Memory B cell (primary cell): Measurements from ENCODE around the gene IL1RAPL1.

Experiments
- ATAC-seq: fragments of 150-1000 bp; cut with Tn5 transposase; 2 replicates; pipeline ENCODE4 v1.10.0; 2021; ENCODE audit warnings: low read depth, mild to moderate bottlenecking, moderate library complexity
- DNase-seq, 2 donors: peaks; one replicate each; pipeline ENCODE4 v3.0.0; 2022; ENCODE audit warnings: low spot score in 2 of 2
- H3K27ac Mint-ChIP-seq: one replicate; pipeline ENCODE4 v1.8.0; 2022; ENCODE audit warnings: mild to moderate bottlenecking, moderate library complexity, mixed read lengths
- H3K27me3 Mint-ChIP-seq: one replicate; pipeline ENCODE4 v1.8.0; 2022; ENCODE audit warnings: mixed read lengths
- H3K36me3 Mint-ChIP-seq: one replicate; pipeline ENCODE4 v1.8.0; 2022; ENCODE audit warnings: mild to moderate bottlenecking, mixed read lengths
- H3K4me1 Mint-ChIP-seq: one replicate; pipeline ENCODE4 v1.8.0; 2022; ENCODE audit warnings: mixed read lengths
- H3K4me3 Mint-ChIP-seq: one replicate; pipeline ENCODE4 v1.8.0; 2022; ENCODE audit warnings: mild to moderate bottlenecking, moderate library complexity, mixed read lengths
- H3K9me3 Mint-ChIP-seq: one replicate; pipeline ENCODE4 v1.8.0; 2022; ENCODE audit warnings: mixed read lengths

Gene IL1RAPL1

DNA sequence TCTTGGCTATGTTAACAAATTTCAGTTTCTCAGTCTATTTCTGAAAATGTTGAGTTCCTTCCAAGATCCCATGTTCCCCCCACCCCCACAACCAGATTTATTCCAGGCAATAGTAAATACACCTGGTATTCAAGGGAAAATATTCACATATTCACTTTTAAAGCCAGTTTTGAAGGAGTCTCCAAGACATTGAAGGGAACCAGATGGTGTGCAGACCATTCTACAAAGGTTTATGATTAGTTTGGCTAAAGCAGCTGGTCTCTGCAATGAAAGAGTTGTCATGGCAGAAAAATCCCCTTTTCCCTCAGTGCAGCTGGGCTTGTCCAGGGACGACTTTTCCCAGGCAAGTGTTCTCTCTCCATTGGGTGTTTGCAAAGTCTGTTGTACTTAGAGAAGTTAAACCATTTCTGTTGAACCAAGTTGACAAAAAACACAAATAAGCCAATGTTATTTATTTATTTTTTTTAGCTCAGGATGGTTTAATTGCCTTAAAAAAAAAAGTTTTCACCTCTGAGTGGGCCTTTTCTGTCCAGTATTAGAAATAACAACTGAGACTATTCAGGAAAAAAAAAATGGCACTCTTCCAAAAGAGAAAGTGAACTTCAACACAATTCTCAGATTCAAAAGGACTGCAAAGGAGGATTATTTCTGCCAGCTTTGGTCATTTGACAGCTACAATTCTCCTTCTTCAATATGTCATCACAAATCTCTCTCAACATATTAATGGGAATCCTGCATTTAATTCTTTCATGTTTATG is 410.6 kb downstream of the IL1RAPL1 start:
- H3K36me3 Mint-ChIP-seq = no peaks in the 10 kb centered on the region
- no peak overlapping the region for H3K27ac Mint-ChIP-seq
- no peaks in the 10 kb centered on the region for H3K27me3 Mint-ChIP-seq
- ATAC-seq = no peak
- no peak overlapping the region for H3K4me3 Mint-ChIP-seq
- H3K9me3 Mint-ChIP-seq = peaks cover 6% of the 10 kb centered on the region
- no peak for DNase-seq
- no peaks in the 10 kb centered on the region for H3K4me1 Mint-ChIP-seq

DNA sequence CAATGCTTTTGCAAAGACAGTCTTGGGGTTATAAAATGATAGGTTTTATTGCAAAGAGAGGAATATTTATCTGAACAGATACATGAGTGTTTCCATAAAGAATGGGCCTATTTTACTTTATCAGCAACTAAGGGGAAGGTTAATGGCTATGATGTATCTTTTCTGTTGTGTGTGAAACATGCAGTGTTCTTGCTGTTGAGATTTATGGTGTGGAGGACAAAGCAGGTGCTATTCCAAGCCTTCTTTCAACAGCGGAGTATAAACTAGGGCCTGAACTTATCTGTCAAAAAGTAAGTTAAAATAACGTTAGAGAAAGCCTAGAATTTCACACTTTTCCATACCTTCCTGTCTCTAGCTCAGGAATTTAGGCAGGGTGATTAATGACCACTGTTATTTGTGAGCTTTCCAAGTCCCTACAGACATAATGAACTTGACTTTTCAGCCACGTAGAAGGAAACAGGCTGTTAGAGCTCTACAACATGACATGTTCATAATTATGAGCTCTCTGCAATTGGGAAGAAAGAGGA is 411.4 kb downstream of the IL1RAPL1 start:
- no peak for DNase-seq
- H3K27ac Mint-ChIP-seq = no peak overlapping the region
- no peaks in the 10 kb centered on the region for H3K36me3 Mint-ChIP-seq
- H3K4me3 Mint-ChIP-seq = no peak overlapping the region
- peaks cover 6% of the 10 kb centered on the region for H3K9me3 Mint-ChIP-seq
- H3K4me1 Mint-ChIP-seq = no peaks in the 10 kb centered on the region
- no peak for ATAC-seq
- H3K27me3 Mint-ChIP-seq = no peaks in the 10 kb centered on the region

DNA sequence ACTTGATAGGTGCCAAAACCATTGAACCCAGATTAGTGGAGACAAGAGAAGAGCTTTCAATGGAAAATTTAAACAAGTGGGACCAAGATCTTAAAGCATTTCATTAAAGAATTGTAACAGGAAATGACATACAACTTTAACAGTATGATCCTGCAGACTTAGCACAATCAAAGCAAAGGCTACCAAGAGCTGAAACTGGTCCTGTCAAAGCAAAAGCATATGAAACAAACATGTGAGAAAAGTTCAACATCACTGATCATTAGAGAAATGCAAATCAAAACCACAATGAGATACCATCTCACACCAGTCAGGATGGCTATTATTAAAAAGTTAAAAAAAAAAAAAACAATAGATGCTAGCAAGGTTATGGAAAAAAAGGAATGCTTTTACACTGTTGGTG is 425.6 kb downstream of the IL1RAPL1 start:
- Mint-ChIP-seq H3K27me3 (no peaks in the 10 kb centered on the region), H3K4me1 (no peaks in the 10 kb centered on the region)

DNA sequence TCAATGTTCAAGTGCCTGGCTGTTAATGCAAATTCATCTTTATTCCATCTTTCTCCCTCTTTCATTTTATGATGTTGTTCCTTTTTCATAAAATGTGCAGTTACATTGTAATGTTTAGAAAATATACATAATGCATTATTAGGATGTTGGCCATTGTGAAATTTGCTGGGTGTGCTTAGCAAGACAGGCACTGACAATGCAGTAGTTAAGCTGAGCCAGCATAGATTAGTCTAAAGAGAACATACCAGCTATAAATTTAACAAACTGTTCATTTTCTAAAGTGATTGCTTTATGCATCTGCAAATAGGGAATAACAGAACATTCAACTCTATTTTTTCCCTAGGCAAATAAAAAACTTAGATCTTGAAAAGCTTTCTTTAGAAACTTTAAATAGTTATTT is 436.0 kb downstream of the IL1RAPL1 start:
- Mint-ChIP-seq H3K27me3 (no peaks in the 10 kb centered on the region), H3K4me1 (no peaks in the 10 kb centered on the region), H3K36me3 (no peaks in the 10 kb centered on the region), H3K9me3 (peaks cover 5% of the 10 kb centered on the region), H3K27ac (no peak overlapping the region), H3K4me3 (no peak overlapping the region)
- DNase-seq = no peak
- ATAC-seq = no peak

More for the DNA sequence above, 425.6 kb downstream of the IL1RAPL1 start:
- DNase-seq (no peak), ATAC-seq (no peak)
- no peaks in the 10 kb centered on the region for H3K9me3 Mint-ChIP-seq
- no peak overlapping the region for H3K4me3 Mint-ChIP-seq
- H3K27ac Mint-ChIP-seq = no peak overlapping the region
- H3K36me3 Mint-ChIP-seq = no peaks in the 10 kb centered on the region

DNA sequence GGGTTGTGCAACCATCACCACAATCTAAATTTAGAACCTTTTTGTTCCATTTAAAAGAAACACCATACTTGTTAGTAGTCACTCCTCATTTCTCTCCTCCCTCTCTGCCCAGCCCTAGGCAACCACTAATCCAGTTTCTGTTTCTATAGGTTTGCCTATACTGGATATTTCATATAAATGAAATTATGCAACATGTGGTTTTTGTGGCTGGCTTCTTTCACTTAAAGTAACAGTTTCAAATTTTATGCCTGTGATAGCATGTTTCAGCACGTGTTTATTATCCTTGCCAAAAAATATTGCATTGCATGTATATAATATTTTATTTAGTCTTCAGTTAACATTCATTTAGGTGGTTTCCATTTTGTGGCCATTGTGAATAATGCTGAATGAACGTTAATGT is 437.6 kb downstream of the IL1RAPL1 start:
- DNase-seq = no peak
- H3K36me3 Mint-ChIP-seq = no peaks in the 10 kb centered on the region
- no peaks in the 10 kb centered on the region for H3K4me1 Mint-ChIP-seq
- no peak overlapping the region for H3K4me3 Mint-ChIP-seq
- no peak overlapping the region for H3K27ac Mint-ChIP-seq
- peaks cover 5% of the 10 kb centered on the region for H3K9me3 Mint-ChIP-seq
- no peak for ATAC-seq
- no peaks in the 10 kb centered on the region for H3K27me3 Mint-ChIP-seq

DNA sequence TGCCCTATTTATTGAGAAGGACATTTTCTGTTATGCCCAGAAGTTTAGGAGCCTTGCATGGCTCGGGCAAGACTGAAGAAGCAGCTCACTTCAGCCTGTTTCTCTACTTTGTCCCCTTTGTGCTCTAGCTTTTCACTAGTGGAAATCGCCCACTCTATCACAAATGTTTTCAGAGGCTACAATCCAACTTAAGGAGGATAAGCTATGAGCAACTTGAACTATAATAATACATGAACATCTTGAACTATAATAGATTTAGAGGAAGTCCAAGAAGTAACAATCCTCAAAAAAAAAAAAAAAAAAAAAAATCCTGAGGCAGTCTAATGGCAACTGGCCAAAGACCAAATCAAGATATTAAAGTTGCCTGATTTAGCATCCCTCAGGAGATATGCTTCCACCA is 452.3 kb downstream of the IL1RAPL1 start:
- ATAC-seq = no peak
- no peak for DNase-seq
- Mint-ChIP-seq H3K36me3 (no peaks in the 10 kb centered on the region), H3K27ac (no peak overlapping the region), H3K27me3 (no peaks in the 10 kb centered on the region), H3K4me1 (no peaks in the 10 kb centered on the region), H3K9me3 (no peaks in the 10 kb centered on the region), H3K4me3 (no peak overlapping the region)

DNA sequence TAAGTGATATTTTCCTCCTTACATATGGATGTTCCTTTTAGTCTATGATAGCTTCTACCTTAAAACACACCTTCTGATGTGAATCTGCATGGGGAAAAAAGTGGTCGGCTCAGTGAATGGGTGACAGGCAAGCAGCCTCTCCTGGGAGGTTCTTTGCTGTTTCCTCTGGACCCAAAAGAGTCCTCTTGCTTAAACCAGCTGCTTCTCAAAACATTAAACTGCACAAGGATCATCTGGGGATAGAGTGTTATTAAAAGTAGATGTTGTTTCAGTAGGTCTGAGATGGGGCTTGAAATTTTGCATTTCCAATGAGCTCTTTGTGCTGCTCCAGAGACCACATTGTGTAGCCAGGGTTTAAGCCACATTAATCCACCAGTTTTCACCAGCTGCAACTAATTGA is 452.9 kb downstream of the IL1RAPL1 start:
- no peak overlapping the region for H3K27ac Mint-ChIP-seq
- no peak overlapping the region for H3K4me3 Mint-ChIP-seq
- H3K36me3 Mint-ChIP-seq = no peaks in the 10 kb centered on the region
- no peaks in the 10 kb centered on the region for H3K27me3 Mint-ChIP-seq
- no peaks in the 10 kb centered on the region for H3K4me1 Mint-ChIP-seq
- DNase-seq (no peak), ATAC-seq (no peak)
- H3K9me3 Mint-ChIP-seq = no peaks in the 10 kb centered on the region

DNA sequence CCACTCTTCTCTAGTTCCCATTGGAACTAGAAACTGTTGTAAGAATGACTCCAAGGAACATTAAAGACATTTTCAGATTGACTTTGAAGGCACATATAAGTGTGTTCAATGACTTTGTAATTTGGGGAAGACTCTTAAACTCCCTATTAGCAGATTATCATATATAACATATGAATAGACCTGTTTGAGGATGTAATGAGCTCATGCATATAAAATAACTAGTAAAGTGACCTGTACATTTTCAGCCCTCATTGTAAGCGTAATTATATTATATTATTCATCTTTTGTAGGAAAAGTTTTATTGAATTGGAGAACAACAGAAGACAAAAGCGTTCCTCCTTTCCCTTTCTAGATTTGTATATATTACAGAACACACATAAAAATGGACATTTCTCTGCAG is 455.1 kb downstream of the IL1RAPL1 start:
- H3K4me3 Mint-ChIP-seq = no peak overlapping the region
- H3K27ac Mint-ChIP-seq = no peak overlapping the region
- no peaks in the 10 kb centered on the region for H3K4me1 Mint-ChIP-seq
- DNase-seq = no peak
- ATAC-seq = no peak
- no peaks in the 10 kb centered on the region for H3K36me3 Mint-ChIP-seq
- H3K9me3 Mint-ChIP-seq = peaks cover 2% of the 10 kb centered on the region
- no peaks in the 10 kb centered on the region for H3K27me3 Mint-ChIP-seq

DNA sequence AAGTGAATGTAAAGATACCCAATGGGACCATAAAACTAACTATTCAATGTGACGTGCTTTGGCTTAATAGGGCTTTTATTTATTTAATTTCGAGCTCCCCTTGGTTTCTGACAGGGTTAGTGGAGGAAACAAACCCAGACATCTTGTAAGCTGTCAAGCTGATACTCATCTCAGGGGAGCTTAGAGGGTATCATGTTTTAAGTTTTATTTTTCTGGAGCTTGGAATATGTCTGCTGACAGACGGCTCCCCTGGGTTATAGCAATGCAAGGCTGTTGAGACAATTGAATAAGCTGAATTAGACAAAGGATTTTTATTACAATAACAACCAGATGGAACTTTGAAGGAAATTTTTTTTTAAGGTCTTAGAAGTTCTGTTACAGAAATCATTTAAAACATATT is 456.5 kb downstream of the IL1RAPL1 start:
- Mint-ChIP-seq H3K36me3 (no peaks in the 10 kb centered on the region), H3K27me3 (no peaks in the 10 kb centered on the region), H3K9me3 (peaks cover 4% of the 10 kb centered on the region), H3K4me3 (no peak overlapping the region), H3K4me1 (no peaks in the 10 kb centered on the region), H3K27ac (no peak overlapping the region)
- ATAC-seq = no peak
- no peak for DNase-seq

DNA sequence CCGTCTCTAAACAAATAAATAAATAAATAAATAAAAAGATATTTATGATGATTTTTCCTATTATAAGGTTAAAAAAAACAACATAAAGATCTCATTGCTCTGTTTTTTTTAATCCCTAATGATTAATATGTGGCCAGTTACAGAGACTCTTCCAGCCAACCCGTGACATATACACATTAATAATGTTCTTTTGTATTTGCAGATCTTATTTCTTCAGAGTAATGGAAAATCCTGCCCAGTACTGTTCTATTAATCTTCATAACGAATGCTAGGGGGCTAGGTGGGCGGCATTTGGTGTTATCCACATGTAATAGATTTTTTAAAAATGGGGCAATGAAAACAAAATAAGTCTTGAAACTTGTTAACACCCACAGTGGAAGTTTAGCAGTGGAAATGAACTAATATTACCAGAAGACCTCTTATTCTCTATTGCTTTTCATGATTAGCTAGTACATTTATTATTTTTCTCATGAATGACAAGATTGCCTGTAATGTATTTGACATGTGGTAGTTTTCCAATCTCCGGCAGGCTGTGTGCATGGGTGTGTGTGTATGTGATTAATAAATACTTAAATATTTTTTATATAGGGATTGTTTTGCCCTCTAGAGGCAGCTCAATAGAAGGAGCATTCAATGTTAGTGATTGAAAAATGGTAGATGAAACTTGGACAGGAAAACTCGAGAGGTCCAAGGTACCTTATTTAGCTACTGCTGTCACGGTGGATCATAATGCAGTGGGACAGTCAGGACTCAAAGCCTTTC is 457.4 kb downstream of the IL1RAPL1 start:
- ATAC-seq (no peak), DNase-seq (no peak)
- Mint-ChIP-seq H3K27ac (no peak overlapping the region), H3K4me1 (no peaks in the 10 kb centered on the region), H3K27me3 (no peaks in the 10 kb centered on the region), H3K4me3 (no peak overlapping the region), H3K9me3 (peaks cover 5% of the 10 kb centered on the region), H3K36me3 (no peaks in the 10 kb centered on the region)

DNA sequence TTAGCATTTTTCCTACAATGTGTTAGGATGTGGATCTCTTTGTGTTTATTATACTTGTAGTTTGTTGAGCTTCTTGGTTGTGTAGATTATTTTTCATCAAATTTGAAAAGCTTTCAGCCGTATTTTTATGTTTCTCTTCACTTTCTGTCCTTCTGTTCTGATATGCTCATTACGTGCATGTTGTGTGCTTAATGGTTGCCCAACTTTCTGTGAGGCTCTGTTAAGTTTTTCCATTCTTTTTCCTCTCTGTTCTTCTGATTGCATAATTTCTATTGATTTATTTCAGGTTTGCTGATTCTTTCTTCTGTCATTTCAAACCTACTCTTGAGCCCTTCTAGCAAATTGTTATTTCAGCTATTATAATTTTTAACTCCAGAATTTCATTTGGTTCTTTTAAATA is 478.2 kb downstream of the IL1RAPL1 start:
- Mint-ChIP-seq H3K27me3 (no peaks in the 10 kb centered on the region), H3K4me3 (no peak overlapping the region), H3K4me1 (no peaks in the 10 kb centered on the region), H3K27ac (no peak overlapping the region), H3K36me3 (no peaks in the 10 kb centered on the region), H3K9me3 (peaks cover 7% of the 10 kb centered on the region)
- ATAC-seq (no peak), DNase-seq (no peak)

DNA sequence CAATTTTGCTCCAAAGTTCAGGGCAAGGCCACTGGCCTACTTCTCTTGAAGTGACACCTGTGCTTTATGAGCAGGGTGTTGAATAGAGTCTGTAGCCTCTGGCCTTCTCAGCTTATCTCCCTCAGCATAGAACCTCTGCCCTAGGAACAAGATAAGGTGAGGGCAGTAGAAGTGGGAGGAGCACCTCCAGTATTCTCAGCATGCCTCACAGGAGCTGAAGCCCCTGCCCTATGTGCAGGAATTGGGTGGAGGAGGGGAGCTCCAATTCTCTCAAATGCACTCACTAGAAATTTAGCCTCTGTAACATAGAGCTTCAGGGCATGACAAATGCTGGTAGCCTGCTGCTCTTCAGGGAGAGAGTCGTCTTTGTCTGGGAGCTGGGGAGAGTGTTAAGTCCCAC is 479.3 kb downstream of the IL1RAPL1 start:
- no peaks in the 10 kb centered on the region for H3K27me3 Mint-ChIP-seq
- H3K36me3 Mint-ChIP-seq = no peaks in the 10 kb centered on the region
- H3K9me3 Mint-ChIP-seq = peaks cover 7% of the 10 kb centered on the region
- no peak for DNase-seq
- no peak for ATAC-seq
- H3K27ac Mint-ChIP-seq = no peak overlapping the region
- no peak overlapping the region for H3K4me3 Mint-ChIP-seq
- H3K4me1 Mint-ChIP-seq = no peaks in the 10 kb centered on the region

DNA sequence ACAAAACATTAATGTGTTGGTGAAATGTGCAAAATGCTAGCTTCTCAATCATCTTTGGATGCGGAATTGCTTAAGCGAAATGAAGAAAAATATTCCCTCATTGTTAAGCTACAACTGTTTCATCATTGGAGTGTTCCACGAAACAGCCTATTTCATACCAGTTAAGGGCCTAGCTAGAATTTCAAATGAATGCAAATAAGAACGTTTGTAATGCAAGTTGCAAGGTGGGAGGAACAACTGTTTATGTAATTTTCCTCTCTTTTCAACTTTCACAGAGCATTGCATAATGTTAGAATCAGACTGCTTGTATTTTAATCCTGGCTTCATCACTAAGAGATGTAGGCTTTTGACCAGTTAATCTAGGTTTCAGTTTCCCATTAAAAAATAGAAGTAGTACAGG is 480.1 kb downstream of the IL1RAPL1 start:
- Mint-ChIP-seq H3K27me3 (no peaks in the 10 kb centered on the region), H3K27ac (no peak overlapping the region), H3K4me3 (no peak overlapping the region), H3K9me3 (peaks cover 7% of the 10 kb centered on the region), H3K4me1 (no peaks in the 10 kb centered on the region), H3K36me3 (no peaks in the 10 kb centered on the region)
- ATAC-seq (no peak), DNase-seq (no peak)

DNA sequence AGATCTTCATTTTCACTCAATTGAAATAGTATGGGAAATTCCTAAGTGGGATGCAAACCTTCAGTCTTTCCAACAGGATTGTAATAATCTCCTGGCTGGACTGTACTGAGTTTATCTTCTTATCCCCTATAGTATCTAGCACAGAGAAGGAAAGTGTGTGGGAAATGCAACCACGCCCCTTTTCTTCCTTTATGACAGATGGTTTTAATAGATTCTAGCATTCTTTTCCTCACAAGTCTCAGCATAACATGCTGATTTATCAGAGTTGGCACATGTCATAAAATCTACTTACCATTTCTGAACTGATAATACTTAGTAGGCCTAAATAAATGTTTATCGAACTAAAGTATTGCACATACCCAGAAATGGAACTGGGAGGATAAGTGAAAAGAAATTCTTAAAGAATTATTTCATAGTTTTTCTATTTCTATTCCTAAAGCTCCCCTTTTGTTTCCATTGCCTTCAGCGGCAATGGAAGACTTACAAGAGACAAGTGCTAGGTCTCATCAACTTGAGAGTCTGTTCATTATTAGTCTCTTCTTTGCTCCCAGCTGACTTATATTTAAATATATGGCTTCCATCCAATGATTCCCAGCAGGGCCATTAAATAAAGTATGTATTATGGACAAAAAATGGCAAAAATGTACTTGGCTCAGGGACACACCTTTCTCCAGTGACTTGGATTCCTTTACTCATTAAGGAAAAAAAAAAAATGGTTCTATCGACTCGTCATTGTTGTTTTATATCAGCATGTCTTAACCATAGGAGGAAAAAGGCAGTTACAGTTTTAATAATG is 484.5 kb downstream of the IL1RAPL1 start:
- Mint-ChIP-seq H3K36me3 (no peaks in the 10 kb centered on the region), H3K4me1 (no peaks in the 10 kb centered on the region), H3K4me3 (no peak overlapping the region), H3K27me3 (no peaks in the 10 kb centered on the region), H3K9me3 (peaks cover 9% of the 10 kb centered on the region), H3K27ac (no peak overlapping the region)
- DNase-seq = no peak
- no peak for ATAC-seq
